Right cardiac atrium (tissue), 5 donors: ENCODE data around the gene RIN3. TPM values are rescaled to one million over a fixed set of nuclear protein-coding genes. Genes with fewer than 3 reads are reported as not detected.
A peak's percentile ranks its signal among the peaks of the same experiment; 100 is the strongest.

Source experiments
- ATAC-seq, 2 donors: fragments of 200-7000 bp; cut with Tn5 transposase; one replicate each; pipeline versions ENCODE4 v1.8.0 to v1.9.1; 2020; ENCODE audit warnings: moderate library complexity in 2 of 2, mild to moderate bottlenecking in 1 of 2
- DNase-seq, 3 donors: peaks; one replicate each; pipeline ENCODE4 v3.0.0-alpha.2; 2020
- H3K27ac ChIP-seq: one replicate; pipeline ENCODE4 v1.5.1; 2013; ENCODE audit warnings: mild to moderate bottlenecking, low read length, control low read depth, moderate library complexity
- H3K27me3 ChIP-seq: one replicate; pipeline ENCODE4 v1.6.1; 2013; ENCODE audit not compliant: control insufficient read depth, insufficient read depth
- H3K4me1 ChIP-seq: one replicate; pipeline ENCODE4 v1.6.1; 2013; ENCODE audit warnings: low read length; ENCODE audit not compliant: control insufficient read depth, insufficient read depth
- H3K4me3 ChIP-seq: one replicate; pipeline ENCODE4 v1.5.1; 2013; ENCODE audit warnings: low read length, control low read depth
- H3K9me3 ChIP-seq: one replicate; pipeline ENCODE4 v1.6.1; 2013; ENCODE audit warnings: low read length; ENCODE audit not compliant: control insufficient read depth
- WGBS: extraction: QIAGEN DNeasy Blood & Tissue Kit; methylation state at CpG from one replicate; pipeline ENCODE4 v1.1.7; 2013; 5-methylcytosine and 5-hydroxymethylcytosine counted together
- intact Hi-C, 4 donors: fragments of 100-400 bp; cut with DNase I; formaldehyde crosslinking; loops; one replicate each; pipeline versions ENCODE4 v1.11.0 to v1.14.0; 2022 to 2023
- polyA plus RNA-seq: library from polyadenylated mRNA; stranded (reverse); fragments of 200-250 nt; gene quantifications from one replicate; pipeline ENCODE4 v1.2.3, GENCODE V29; 2013
- total RNA-seq, 4 donors: library from RNA; stranded (reverse); fragmentation: NEBNext Ultra II Directional; extraction: Animal tissue kit (Norgen Biotek cat#: 25700); gene quantifications; one replicate each; pipeline ENCODE4 v1.2.1, GENCODE V29; 2021
- donor health status: healthy with polysubstance abuse.
- donor health status: DM: no; HTN: yes; CAD: no.
- donor health status: DM: no; HTN: no; CAD: no.
- donor health status: DM: no; HTN: yes; CAD: no; lungs with severe emphysema.
- donor health status: DM: yes; HTN: yes; CAD: no.

The RIN3 gene
- total and polyA plus RNA-seq, 5 donors = 7.5 to 15.2 (median 14.2) TPM

DNA sequence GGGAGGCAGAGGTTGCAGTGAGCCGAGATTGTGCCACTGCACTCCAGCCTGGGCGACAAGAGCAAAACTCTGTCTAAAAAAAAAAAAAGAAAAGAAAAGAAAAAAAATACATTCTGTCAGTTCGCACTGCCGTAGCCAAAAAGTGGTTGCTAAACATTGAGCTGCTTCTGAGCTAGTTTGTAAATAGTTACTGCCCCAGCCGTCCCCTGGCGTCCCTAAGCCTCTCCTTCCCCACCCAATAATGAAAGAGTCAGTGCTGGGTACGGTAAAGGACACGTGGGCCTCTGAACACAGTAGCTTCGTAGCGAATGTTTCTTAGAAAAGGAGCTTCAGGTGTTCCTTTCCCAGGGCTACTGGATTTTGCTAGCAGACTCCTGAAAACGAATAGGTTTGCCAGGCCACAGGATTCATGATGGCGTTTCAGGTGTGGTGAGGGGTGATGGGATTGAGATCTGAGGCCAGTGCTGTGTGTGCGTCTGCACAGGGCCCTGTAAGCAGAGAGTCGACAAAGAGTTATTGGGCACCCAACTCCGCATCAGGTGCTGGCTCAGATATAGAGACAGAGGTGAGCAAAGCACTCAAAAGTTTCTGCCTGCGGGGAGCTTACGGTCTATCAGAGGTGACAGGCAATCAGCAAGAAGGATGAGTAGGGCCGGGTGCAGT is 140.8 kb downstream of the RIN3 start:
- ATAC-seq (no peak), DNase-seq (no peak)
- 88% methylated on average over 18 of the region's 18 CpGs for WGBS
- Histone ChIP-seq H3K27me3 (no peaks in the 10 kb centered on the region), H3K27ac (no peak overlapping the region), H3K4me1 (peaks cover 2% of the 10 kb centered on the region), H3K9me3 (no peaks in the 10 kb centered on the region), H3K4me3 (no peak overlapping the region)
- intact Hi-C loops = no loop called here

DNA sequence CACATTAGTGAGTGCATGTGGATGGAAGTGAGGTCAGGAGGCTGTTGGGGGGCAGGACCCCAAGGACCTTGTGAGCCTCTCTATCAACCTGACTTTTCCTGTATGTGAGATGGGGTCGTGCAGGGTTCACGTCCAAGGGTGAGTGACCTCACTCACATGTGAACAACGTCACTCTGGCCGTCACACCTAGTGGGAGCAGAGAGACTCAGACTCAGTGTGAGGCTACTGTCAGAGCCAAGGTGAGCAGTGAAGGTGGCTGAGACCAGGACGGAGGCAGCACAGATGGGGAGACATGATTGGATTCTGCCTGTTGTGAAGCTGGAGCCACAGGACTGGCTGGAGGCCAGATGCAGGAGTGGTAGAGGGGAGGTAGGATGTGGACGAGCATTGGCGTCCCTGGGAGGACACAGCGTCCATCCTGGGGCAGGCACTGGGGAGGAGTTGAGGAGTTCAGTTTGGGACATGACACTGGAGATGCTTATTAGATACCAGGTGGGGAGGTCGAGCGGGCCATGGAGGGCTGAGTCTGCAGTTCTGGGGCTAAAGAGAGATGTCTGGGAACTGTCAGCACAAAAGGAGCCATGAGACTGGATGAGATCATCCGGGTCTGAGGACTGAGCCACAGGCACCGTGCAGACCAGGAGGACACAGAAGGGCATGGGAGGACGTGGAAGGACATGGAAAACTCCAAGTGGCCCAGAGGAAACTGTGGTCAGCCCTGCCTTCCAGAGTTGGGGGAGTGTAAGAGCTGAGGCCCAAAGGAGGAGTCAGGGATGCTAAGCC is 142.0 kb downstream of the RIN3 start:
- ATAC-seq = no peak
- DNase-seq = no peak
- no peaks in the 10 kb centered on the region for H3K9me3 ChIP-seq
- peaks cover 4% of the 10 kb centered on the region for H3K4me1 ChIP-seq
- no peak overlapping the region for H3K27ac ChIP-seq
- intact Hi-C loops = no loop called here
- no peak overlapping the region for H3K4me3 ChIP-seq
- no peaks in the 10 kb centered on the region for H3K27me3 ChIP-seq
- 73% methylated on average over 13 of the region's 13 CpGs for WGBS

DNA sequence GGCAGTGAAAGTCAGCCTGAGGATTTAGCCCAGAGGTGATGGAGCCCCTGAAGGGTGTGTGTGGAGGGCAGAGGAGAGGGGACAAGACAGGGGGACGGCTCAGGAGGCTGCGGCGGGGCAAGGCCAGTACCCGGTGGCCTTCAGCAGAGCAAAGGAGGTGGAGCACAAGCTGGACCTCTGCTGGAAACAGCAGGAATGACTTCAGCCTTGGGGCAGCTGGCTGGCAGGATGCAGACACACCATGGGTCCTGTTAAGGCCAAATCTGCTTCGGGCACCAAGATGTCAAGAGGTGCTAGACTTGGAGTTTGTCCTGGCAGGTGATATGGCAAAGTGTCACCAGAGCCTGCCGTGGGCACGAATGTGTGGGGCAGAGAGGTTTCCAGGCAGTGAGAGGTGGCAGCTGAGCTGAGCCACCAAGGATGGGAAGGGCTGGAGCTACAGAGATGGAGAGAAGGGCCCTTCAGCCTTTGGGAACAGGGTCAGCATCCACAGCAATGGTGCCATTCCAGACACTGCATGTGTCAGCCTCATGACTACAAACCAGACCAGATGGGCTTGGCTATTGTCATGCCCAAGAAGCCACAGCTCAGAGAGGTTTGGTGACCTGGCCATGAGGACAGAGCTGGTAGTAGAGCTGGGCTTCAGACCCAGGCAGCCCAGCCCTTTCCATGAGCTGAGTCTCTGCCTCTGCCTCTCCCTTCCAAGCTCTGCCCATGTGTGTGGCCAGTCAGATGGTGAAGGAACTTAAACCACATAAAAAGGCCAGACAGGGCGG is 142.9 kb downstream of the RIN3 start:
- no peak overlapping the region for H3K27ac ChIP-seq
- ATAC-seq = no peak
- WGBS = 75% methylated on average over 8 of the region's 8 CpGs
- H3K9me3 ChIP-seq = no peaks in the 10 kb centered on the region
- no peaks in the 10 kb centered on the region for H3K27me3 ChIP-seq
- H3K4me3 ChIP-seq = no peak overlapping the region
- peak in 1 of 3 donors; percentile 33 for DNase-seq
- intact Hi-C loops = no loop called here
- H3K4me1 ChIP-seq = peaks cover 4% of the 10 kb centered on the region

DNA sequence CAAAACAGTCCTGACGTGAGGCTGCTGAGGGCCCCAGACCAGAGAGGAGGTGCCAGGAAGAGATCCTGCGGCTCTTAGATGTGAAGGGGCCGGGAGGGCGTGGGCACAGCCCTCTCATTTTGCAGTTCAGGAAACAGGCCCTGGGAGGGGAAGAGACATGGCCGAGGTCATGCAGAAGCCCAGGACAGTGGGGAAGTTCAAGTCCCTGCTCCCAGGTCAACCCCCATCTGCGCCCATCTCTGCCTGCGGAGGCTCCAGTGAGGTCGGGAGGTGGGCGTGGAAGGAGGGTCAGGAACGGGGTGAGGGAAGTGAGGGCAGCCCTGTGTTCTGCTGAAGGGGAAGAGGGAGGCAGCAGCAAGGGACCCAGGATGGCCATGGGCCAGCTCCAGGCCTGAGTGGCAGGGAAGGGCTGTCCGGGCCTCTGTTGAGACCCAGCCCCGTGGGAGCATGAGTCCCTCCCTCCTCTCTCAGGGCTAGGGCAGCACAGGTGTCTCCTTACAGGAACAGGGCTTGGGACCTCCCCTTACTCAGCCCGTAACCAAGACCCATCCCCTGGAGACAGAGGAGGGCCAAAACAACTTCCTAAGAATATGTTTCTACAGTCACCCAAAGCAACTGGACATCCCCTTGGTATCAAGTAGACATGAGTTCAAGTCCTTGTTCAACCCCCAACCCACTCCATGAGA is 144.0 kb downstream of the RIN3 start:
- H3K27ac ChIP-seq = no peak overlapping the region
- DNase-seq (peak; percentile 68 to 90 (median 84)), ATAC-seq (peak; percentile 68)
- H3K4me3 ChIP-seq = no peak overlapping the region
- no peaks in the 10 kb centered on the region for H3K27me3 ChIP-seq
- H3K9me3 ChIP-seq = no peaks in the 10 kb centered on the region
- WGBS = 49% methylated on average over 13 of the region's 13 CpGs
- H3K4me1 ChIP-seq = peaks cover 4% of the 10 kb centered on the region
- intact Hi-C loops = no loop called here

DNA sequence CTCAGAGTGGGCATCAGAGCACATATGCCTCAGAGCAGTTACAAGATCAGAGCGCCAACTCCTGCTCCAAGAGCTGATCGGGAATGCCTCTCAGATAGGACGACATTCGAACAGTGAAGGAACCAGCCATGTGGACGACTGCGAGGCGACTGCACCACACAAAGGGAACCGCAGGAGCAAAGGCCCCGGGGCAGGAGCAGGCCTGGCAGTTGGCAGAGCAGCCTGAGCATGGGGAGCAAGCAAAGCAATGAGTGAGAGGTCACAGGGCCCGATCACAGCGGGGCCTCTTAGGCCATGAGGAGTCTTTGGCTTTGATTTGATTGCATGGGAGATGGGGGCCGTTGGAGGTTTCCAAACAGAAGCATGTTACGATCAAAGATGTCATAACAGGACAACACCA is 144.6 kb downstream of the RIN3 start:
- H3K4me3 ChIP-seq = no peak overlapping the region
- ATAC-seq (no peak), DNase-seq (peak in 1 of 3 donors; percentile 16)
- H3K4me1 ChIP-seq = peaks cover 4% of the 10 kb centered on the region
- H3K27ac ChIP-seq = no peak overlapping the region
- H3K9me3 ChIP-seq = no peaks in the 10 kb centered on the region
- WGBS = 86% methylated on average over 13 of the region's 13 CpGs
- H3K27me3 ChIP-seq = no peaks in the 10 kb centered on the region
- intact Hi-C loops = no loop called here

DNA sequence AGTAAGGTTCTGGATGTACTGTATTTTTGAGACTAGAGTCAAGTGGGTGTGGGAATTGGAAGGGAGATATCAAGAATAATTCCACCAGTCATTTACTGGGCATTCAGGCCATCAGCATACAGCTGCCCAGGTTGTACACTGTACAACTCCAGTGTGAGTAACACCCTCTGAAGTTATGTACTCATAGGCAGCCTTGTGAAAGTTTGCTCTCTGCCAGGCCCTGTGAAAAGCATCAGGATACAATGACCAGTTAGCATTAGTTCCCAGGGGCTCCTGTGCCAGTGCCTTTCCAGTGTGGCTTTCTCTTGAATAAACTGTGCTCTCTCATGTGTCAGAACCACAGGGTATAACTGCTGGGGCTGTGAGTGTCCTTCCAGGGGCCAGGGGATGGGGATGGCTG is 145.1 kb downstream of the RIN3 start:
- Histone ChIP-seq H3K4me1 (peaks cover 4% of the 10 kb centered on the region), H3K27ac (no peak overlapping the region), H3K27me3 (no peaks in the 10 kb centered on the region), H3K4me3 (no peak overlapping the region), H3K9me3 (no peaks in the 10 kb centered on the region)
- intact Hi-C loops = no loop called here
- DNase-seq = no peak
- ATAC-seq = no peak

DNA sequence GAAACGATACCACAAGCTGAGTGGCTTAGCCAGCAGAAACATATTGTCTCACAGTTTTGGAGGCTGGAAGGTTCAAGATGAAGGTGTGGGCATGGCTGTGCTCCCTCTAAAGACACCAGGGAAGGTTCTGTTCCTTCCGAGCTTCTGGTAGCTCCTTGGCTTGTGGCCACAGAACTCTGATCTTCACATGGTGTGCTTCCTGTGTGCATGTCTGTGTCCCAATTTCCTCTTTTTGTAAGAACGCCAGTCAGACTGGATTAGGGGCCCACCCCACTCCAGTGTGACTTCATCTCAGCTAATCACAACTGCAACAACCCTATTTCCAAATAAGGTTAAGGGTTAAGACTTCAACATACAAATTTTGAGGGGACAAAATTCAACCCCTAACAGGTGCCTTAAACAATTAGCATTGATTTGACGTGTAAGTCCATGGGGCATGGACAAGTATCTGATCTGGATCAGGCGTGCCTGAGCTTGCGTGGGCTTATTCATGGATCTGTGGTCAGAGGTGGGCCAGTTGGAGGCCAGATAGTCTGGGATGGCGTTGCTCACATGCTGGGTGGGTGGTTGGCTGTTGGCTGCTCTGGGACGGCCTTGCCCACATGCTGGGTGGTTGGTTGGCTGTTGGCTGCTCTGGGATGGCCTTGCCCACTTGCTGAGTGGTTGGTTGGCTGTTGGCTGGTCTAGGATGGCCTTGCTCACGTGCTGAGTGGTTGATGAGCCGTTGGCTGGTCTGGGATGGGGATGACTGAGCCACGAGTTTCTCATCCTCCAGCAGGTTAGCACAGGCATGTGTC is 146.4 kb downstream of the RIN3 start:
- H3K27ac ChIP-seq = peak overlapping the region; percentile 31
- peaks cover 4% of the 10 kb centered on the region for H3K4me1 ChIP-seq
- DNase-seq = peak; percentile 52 to 72 (median 57)
- H3K27me3 ChIP-seq = no peaks in the 10 kb centered on the region
- ATAC-seq = peak; percentile 37 to 59
- WGBS = 71% methylated on average over 11 of the region's 11 CpGs
- H3K4me3 ChIP-seq = no peak overlapping the region
- intact Hi-C loops = no loop called here
- no peaks in the 10 kb centered on the region for H3K9me3 ChIP-seq

DNA sequence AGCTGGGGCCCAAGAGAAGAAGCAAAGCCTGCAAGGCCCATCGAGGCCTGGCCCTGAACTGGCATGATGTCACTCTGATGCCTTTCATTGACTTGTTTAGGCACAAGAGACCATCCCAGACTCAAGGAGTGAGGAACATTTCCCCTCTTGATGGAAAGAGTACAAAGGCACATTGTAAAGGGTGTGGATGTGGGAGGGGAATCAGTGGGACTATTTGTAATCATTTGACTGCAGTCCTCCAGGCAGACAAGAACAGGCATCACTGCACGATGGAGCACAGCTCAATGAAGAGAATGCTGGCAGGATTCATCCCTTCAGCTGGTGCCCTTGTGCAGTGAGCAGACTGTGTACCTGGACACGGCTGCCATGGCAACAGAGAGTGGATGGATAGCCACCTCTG is 147.0 kb downstream of the RIN3 start:
- no peak for ATAC-seq
- DNase-seq = peak in 1 of 3 donors; percentile 23

DNA sequence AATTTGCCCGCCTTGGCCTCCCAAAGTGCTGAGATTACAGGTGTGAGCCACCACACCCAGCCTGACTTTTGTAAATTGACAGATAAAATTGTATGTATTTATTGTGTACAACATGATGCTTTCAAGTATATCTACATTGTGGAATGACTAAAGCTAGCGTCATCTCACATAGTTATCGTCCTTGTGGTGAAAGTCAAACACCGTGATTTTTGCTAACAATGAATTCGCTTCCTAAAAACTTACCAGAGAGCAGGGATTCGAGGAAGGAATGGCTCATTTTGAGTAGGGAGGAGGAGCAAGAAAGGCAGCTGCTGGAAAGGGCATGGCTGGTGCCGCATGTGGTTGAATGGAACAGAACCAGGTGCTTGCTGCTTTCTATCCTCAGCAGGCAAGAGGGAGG is 149.5 kb downstream of the RIN3 start:
- Histone ChIP-seq H3K4me3 (no peak overlapping the region), H3K9me3 (no peaks in the 10 kb centered on the region), H3K27ac (no peak overlapping the region), H3K27me3 (no peaks in the 10 kb centered on the region), H3K4me1 (peaks cover 4% of the 10 kb centered on the region)
- 91% methylated on average over 7 of the region's 7 CpGs for WGBS
- no peak for DNase-seq
- intact Hi-C loops = no loop called here
- no peak for ATAC-seq

More for the DNA sequence above, 147.0 kb downstream of the RIN3 start:
- Histone ChIP-seq H3K4me1 (peaks cover 4% of the 10 kb centered on the region), H3K27ac (no peak overlapping the region), H3K9me3 (no peaks in the 10 kb centered on the region), H3K4me3 (no peak overlapping the region), H3K27me3 (no peaks in the 10 kb centered on the region)
- intact Hi-C loops = no loop called here
- WGBS = 77% methylated on average over 3 of the region's 3 CpGs

DNA sequence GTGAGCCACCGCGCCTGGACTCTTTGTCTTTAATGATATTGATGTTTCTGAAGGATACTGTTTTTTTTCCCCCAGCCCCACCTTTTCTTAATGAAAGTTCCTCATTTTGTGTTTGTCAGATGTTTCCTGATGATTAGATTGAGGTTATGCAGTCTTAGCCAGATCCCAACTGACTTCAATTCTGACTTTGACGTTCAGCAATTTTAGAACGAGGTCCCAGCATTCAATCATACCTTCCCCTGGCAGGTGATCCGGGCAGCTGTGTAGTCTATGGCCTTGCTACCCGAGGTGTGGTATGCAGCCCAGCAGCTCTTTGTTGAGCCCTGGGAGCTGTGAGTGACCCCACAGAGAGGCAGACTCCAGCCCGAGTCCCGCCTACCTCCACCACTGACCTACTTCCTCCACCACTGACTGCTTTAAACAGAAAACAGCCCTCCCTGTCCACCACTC is 152.1 kb downstream of the RIN3 start:
- WGBS = 57% methylated on average over 8 of the region's 8 CpGs
- ATAC-seq (no peak), DNase-seq (peak in 2 of 3 donors; percentile 47 to 49)
- Histone ChIP-seq H3K4me3 (no peak overlapping the region), H3K9me3 (no peaks in the 10 kb centered on the region), H3K27ac (no peak overlapping the region), H3K27me3 (no peaks in the 10 kb centered on the region), H3K4me1 (no peaks in the 10 kb centered on the region)
- intact Hi-C loops = no loop called here
